ENCODE measurements around the gene GRIK4.

Gene GRIK4

DNA sequence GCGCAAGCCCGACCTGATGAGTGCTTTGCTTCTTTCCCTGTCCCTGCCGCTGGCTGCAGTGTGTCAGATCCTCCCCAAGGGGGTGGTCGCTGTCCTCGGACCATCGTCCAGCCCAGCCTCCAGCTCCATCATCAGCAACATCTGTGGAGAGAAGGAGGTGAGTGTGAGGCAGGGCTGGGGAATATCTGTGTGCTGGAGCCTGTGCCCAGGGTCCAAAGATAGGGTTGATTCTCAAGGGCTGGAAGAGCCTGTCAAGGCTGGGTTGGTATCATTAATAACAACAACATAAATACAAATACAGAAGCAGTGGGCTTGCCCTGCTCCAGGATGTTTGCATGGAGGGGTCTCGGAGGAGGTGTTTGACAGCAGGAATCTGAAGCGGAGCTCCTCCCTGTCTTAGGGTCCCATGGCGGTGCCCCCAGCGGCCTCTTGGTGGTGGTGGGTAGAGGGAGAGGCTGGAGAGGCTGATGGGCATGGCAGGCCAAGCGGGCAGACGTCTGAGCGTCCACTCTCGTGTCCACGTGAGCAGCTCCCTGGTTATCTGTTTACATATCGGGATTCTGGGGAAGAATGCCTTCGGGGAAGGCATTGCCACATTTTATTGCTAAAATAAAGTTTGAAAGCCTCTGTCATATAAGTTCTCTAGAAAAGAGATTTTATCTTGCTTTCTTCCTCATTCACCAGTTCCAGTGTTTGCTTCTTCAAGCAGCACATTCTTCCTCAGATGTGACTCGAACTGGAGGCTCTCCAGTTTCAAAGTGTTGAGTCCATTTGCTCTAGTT lies 304.0 kb downstream of the GRIK4 start:
- DNase-seq (ENCODE audit: low spot score): no peak

DNA sequence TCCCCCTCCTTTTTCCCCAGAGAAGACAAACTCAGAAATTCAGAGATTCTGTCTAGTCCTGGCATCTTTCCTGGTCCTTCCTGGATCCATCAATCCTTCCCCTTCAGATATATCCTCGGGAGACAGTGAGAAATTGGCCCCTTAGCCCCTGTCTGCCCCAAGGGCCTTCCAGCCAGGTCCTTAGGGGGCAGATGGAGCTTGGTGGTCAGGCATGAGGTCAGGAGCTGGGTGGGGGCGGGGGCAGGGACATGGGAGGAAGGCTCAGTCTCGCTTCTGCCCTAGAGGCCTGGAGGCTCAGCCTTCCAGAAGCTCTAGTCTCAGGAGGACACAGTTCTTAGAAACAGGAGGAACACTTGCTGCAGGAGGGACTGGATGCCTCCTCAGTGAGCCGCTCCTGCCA lies 304.6 kb downstream of the GRIK4 start:
- no peak for DNase-seq (ENCODE audit: low spot score)

DNA sequence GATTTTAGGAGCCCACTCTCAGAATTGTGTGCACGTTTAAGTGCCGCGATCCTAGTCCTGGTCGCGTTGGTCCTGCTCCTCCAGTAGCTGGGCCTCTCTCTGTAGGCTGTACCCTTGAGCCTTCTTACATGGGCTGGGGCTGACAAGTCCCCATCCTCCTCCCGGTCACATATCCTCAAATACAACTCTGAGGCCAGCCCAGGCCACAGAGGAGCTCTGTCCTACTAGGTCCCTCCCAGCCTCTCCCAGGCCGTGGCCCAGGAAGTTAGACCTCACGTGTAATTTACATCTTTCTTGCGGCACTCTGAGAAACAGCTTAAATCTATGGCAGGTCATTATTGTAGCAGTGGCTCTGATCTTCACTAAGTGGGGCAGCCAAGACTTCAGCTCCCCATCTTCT lies 305.2 kb downstream of the GRIK4 start:
- DNase-seq (ENCODE audit: low spot score): no peak

DNA sequence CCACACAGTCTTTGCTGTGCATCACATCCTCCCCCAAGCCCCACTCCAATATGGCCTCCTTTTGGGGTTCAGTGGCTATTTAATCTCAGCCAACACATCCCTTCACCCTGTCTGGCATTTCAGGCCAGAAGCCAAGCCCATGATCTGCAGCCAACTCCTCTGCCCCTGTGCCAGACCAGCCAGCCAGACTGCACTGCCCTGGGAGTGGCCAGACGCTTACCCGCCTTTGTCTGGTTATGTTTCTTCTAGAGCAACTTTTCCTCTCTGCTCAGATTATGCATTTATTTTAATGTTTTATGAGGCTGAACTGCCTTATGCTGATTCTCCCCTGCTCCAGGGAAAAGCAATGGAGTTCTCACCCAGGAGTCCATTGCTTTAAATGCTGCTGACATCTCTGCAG lies 305.6 kb downstream of the GRIK4 start:
- DNase-seq (ENCODE audit: low spot score): no peak

DNA sequence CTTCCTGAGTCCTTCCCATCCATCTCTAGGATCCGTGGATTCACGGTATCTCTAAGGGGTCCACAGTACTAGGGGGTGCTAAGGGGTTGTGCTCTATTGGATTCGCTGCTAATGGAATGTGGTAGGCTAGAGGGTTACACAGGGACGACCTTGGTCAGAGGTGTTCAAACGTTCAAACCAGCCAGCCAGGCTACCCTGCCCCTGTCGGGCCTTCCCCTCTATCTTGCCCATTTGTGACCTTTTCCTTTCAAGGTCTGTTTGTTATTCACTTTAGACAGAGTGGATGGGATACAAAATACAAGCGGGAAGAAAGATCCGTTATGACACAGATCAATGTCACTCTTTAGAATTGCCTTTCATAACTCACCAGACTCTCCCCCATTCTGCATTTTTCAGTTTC lies 306.5 kb downstream of the GRIK4 start:
- no peak for DNase-seq (ENCODE audit: low spot score)

DNA sequence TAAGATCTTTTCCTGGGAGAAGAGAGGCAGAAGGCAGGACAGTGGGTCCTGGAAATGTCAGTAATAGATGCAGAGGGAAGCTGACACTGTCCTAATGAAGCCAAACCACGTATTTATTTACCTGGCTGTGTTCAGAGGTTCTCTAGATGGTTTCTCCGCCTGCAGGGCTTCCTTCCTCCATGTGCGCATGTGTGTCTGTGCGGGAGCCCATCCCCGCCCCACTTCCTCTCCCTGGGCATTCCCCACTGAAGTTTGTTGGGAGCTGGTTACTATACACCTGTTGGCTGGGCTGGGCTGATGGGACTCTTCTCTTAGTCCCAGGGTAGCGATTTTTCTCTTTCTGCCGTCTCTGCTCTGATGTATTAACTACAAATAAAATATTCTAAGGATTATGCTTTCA lies 307.5 kb downstream of the GRIK4 start:
- no peak for DNase-seq (ENCODE audit: low spot score)

DNA sequence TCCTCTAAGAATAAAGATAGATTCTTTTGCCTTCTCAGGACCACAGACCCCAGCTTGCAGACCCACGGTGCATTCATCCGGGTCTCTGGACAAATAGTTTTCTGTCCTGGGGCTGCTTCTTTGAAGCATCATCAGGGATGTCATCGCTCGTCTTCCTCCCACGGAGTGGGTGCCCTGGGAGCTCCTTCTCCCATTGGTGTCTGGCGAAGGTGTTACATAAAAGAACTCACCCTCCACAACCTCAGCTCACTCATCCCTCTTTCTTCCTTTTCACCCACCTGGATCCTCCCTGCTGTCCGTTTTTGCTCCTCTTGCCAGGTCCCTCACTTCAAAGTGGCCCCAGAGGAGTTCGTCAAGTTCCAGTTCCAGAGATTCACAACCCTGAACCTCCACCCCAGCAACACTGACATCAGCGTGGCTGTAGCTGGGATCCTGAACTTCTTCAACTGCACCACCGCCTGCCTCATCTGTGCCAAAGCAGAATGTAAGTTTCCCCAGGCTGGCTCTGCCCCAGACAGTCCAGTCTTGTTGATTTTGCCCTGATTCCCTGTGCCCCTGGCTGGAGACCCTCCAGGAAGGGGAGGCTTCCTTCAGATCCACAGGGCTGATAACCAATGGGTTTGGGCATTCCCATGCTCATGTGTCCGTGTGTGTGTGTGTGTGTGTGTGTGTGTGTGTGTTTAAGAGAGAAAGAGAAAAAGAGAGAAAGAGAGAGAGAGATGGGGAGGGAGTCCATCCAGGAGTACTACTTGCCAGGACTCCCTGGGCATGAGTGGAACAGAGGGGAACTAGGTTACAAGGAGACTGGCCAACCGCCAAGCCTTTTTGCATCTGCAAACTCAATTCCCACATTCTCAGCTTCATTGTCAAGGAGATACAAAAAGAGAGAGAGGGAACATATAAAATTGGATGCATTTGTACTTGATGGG lies 308.2 kb downstream of the GRIK4 start:
- DNase-seq (ENCODE audit: low spot score): no peak

DNA sequence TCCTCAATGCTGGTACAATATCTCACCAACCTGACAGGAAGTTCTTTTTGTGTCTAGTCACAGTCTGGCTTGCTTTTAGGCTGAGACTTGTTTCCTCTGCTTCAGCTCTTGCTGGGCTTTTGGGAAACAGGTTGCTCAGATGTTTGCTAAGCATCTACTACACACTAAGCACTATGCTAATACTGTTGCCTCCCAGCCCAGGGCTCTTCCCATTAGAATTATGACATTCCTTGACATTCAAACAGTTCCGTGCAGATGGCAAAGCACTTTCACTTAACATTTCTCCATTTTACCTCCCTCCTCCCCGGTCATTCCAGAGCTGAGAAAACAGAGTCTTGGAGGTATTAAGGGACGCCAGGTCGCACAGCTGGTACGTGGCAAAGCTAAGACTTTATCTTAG lies 311.6 kb downstream of the GRIK4 start:
- no peak for DNase-seq (ENCODE audit: low spot score)

DNA sequence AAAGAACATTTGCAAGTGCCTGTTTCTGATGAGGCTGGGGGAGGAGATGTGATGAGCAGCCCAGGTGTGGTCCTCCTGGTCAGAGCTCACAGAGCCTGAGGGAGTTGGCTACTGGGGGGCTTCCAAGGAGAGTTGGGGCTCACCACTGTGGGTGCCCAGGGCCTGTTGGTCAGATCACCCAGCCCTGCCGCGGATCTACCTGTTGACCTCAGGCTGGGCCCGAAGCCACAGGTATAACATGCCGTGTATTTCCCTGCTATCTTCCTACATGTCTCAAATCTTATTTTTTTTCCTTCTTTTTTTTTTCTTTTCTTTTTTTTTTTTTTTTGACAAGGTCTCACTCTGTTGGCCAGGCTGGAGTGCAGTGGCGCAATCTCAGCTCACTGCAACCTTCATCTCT lies 312.7 kb downstream of the GRIK4 start:
- DNase-seq (ENCODE audit: low spot score): no peak

DNA sequence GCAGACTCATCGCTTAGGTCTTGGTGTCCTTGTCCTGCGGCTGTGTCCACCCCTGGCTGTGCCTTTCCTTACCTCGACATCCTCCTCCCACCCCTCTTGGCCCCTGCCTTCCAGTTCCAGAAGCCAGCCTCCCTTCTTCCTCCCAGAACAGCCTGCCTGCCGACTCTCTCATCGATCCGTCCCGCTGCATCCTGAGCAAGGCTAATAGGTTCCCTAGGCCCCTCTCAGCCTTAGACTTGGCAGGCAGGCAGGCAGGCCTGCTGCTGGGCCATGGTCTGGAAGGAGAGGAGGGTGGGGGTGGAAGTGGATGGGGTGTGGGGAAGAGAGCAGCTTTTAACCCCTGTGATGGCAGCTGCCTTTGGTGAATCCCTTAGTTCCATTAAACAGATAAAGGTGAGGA lies 315.6 kb downstream of the GRIK4 start:
- DNase-seq (ENCODE audit: low spot score): no peak

DNA sequence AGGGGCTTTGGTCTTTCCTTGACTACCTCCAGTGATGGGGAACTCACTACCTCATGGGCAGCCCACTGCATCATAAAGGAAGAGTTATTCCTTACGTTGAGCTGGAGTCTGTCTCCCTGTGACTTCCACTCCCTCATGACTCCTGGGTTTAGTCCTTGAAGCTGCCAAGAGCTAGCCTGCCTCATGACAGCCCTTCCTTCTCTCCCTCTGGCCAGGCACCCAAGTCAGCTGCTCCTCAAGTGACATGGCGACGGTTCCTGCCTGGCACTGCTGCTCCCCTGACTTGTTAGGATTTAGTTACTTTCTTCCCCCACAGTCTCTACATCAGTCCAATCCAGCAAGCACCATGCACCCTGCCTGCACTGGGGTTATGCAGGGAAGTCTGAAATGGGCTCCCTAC lies 316.3 kb downstream of the GRIK4 start:
- no peak for DNase-seq (ENCODE audit: low spot score)

DNA sequence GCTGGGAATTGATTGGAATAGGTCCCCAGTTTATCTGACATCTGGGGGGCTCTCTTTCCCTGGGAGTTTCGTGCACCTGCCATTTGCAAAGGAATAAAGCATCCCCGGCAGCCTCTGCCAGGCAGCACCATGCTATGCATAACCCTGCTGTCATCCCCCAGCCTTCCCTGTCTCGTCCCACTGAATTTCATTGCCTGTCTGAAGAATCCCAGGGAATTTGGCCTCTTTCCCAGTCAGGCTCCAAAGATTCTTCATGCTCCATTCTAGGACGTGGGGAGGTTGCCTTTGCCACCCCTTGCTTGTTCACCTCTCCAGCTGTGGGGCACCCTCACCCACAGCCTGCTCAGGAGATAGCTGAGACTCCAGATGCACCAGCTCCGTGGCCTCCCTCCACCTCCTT lies 317.3 kb downstream of the GRIK4 start:
- no peak for DNase-seq (ENCODE audit: low spot score)

DNA sequence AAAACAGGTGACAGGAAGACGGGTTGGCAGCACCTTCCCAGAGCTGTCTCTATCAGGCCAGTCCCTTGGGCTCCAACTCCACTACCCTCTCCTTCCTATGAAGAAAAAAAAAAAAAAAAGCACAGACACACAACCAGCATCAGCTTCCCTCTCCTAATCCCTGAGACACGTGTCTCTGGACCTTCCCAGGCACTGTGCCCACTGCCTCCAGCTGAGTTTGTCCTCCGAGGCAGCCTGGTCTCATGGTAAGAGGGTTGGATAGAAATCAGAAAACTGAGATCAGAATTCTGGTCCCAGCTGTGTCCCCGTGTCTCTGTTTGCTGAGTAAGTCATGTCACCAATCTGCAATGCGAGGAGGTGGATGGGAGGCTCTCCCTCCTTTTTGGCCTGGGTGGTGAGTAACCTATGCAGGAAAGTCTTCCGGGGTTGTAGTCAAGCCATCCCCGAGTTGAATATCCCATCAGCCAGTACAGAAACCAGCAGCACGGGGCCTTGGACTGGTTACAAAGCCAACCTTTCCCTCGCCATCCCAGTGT lies 318.6 kb downstream of the GRIK4 start:
- DNase-seq (ENCODE audit: low spot score): no peak

DNA sequence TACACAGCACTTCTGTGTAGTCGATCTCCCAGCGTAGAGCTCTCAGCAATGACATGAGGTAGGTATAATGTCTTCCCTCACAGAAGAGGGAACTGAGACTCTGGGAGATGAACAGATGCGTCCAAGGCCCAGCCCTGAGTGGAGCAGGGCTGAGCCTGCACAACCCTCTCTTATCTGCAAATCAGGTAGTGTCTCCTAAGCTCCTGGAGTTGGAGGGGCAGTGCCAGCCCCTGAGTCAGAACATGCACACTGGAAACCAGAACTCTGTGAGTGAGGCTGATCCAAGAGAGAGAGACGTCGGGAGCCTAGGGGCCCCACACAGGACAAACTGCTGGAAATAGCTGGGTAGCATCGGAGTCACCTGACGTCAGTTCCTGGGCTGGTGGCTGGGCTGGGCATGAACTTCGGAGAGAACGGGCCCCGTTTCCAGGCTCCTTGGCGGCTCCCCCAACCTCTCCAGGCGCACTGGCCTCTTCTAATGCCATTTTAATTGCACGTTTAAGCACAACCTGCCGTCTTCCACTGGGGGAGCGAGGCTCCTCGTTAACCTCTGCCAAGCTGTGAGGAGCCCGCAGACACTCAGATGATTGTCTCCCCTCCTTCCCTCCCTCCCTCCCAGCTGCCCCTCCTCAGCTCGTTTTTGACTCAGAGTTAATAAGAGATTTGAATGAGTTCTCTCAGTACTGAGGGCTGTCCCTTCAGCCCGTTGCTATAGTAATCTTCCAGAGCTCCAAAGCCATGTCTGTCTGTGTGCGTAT lies 321.1 kb downstream of the GRIK4 start:
- no peak for DNase-seq (ENCODE audit: low spot score)

DNA sequence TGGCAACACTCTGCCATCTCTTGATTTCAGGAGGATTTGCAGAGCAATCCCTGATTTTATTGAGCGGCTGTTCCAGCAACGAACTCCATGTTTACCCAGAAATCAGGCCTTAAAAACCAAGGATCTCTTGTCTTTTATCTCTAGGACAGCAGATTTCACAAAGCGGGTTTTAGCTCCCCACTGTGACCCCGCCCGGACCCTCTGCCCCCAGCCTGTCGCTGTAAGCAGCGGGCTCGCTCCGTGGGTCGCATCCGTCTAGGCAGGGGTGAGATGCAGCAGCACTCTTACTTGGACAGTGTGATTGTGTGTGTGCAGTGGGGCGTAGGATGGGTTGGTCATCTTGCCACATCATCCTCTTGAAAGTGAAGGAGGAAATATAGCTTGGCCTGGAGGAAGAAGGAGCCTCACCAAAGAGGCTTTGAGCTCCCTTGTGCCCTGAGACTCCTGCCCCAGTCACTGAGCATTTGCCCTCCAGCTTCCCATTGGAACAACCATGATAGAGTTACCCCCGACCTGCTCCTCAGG lies 323.2 kb downstream of the GRIK4 start:
- no peak for DNase-seq (ENCODE audit: low spot score)

DNA sequence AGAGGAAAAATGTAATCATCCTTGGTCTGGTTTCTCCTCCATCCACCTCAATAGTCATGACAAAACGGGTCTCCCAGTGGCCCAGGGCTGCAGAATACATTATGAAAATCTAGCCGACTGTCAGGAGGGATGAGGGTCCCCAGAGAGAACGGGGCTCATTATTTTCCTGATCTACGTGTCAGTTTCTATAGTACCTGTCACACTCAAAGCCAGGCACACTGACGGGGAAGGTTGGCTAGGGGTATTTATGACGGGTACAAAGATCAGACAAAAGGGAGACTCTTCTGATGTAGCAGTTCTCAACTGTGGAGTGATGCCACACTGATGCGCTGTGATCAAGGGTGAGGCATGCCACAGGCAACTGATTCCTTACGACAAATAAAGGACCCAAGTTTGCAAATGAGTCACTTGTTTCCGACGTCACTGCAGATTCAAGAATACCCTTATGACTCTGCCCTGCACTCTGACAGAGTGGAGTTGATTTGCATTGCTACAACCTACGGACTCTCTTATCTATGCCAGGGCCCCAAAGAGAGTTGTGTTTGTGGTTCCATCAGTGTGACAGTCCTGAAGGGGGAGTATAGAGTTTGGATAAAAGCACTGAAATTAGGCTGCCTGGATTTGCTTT lies 324.2 kb downstream of the GRIK4 start:
- DNase-seq (ENCODE audit: low spot score): no peak

DNA sequence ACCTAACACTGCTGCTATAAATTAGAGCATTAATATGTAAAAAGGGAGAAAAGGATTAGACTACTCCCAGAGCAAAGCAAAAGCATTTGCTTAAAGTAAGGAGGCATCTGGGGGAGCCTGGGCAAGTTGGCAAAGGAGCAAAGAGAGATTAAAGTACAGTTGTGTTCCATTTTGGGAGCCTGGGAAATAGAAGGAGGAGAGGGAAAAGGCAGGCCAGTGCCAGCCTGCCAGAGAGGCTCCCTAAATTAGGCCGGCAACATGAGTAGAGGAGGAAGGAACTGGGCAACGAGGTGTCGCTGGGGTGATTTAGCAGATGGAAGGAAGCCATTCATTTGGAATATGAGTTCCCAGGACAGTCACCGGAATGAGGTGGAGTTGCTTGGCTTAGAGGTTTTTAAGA lies 326.1 kb downstream of the GRIK4 start:
- DNase-seq (ENCODE audit: low spot score): no peak

DNA sequence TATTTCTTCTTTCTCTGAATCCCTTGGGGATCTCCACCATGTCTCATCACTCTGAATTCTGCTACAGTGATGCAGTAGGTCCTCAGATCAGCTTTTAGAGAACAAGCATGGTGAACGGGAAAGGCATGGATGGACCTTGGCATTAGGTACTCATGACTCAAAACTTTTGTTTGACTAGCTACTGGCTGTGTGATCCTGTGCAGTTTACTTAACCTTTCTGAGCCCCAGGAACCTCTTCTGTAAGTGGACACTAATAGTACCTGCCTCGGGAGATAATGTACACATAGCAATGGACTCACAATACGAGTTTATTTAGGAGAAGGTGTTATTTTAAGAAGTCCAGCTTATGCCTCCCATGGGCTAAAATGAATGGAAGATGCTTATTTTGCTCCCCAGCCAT lies 327.7 kb downstream of the GRIK4 start:
- no peak for DNase-seq (ENCODE audit: low spot score)

DNA sequence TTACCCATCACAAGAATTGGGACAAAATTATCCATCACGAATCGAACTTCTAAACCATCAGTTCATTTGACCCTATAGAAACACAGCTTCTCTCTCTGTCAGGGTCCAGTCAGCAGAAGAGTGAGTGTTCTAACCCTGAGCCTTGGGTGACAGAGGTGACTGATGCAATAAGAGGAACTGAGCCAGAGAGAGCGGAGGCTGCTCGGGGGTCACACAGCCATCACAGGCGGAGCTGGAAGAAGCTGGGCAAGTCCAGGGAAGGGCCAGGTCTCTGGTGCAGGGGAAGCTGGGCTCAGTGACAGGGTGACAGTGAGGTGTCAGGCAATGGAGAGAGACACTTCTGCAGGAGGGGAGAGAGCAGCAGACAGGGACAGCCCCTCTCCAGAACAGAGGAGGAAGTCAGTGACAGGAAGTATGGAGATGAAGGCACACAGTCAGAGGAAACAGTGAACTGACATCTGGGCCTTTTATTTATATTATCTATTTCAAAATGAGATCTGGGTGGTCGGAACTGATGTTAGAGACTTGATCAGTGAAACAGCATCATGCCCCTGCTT lies 328.4 kb downstream of the GRIK4 start:
- DNase-seq (ENCODE audit: low spot score): no peak

DNA sequence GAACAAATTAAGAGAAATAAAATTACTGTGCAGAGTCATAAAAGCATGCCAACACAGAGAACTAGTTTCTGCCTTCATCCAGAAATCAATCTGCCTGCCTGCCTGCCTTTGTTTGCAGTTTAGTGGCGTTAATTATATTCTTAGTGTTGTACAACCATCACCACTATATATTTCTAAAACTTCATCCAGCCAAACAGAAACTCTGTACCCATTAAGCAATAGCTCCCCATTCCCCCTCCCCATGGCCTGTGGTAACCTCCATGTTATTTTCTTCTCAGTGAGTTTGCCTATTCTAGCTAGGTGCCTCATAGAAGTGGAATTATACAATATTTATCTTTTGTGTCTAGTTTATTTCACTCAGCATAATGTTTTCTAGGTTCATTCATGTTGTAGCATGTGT lies 329.1 kb downstream of the GRIK4 start:
- no peak for DNase-seq (ENCODE audit: low spot score)

DNA sequence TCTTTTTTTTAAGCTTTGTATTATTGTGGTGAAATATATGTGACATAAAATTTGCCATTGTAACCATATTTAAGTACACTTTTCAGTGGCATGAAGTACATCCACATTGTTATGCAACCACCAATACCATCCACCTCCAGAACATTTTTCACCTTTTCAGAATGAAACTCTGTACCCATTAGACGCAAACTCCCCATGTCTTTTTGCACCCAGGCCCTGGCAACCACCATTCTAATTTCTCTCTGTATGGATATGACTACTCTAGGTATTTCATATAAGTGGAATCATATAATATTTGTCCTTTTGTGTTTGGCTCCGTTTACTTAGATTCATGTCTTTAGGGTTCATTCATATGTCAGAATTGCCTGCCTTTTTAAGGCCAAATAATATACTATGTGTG lies 329.5 kb downstream of the GRIK4 start:
- DNase-seq (ENCODE audit: low spot score): no peak

Measured in CD4-positive, alpha-beta T cell treated with Interleukin-2 at 100 ng/mL for 4 hours (primary cell).